WTC11 (cell line): ENCODE measurements around the gene PCDHB15. TPM values are rescaled to one million over a fixed set of nuclear protein-coding genes. Genes with fewer than 3 reads are reported as not detected.
"Not testable (repeated sequence)": the region's sequence is repeated elsewhere in the genome, so short reads cannot be mapped to it uniquely, and the experiment has no call there.

Experiments
- ATAC-seq: fragments of 200-7000 bp; cut with Tn5 transposase; 2 replicates; pipeline ENCODE4 v1.10.0; 2021; ENCODE audit warnings: mild to moderate bottlenecking, moderate library complexity
- CTCF ChIA-PET: fragments of 300-600 bp; sonication (Branson Sonifier 250); formaldehyde crosslinking; loops from one replicate; lab custom pipeline; 2021; ENCODE audit warnings: antibody characterized with exemption; lab: Charles Lee
- POLR2A ChIA-PET: fragments of 350-600 bp; sonication (Branson Sonifier 250); formaldehyde crosslinking; loops from one replicate; lab custom pipeline; 2021; ENCODE audit warnings: antibody characterized with exemption; lab: Charles Lee
- DNase-seq: peaks from one replicate; pipeline ENCODE4 v3.0.0; 2021; ENCODE audit warnings: low spot score
- H3K27ac Mint-ChIP-seq: 2 replicates; pipeline ENCODE4 v1.8.0; 2021; ENCODE audit warnings: mixed read lengths
- H3K27me3 Mint-ChIP-seq: 2 replicates; pipeline ENCODE4 v1.8.0; 2021; ENCODE audit warnings: low read depth, mild to moderate bottlenecking, moderate library complexity, mixed read lengths
- H3K36me3 Mint-ChIP-seq: 2 replicates; pipeline ENCODE4 v1.8.0; 2021; ENCODE audit warnings: mixed read lengths
- H3K4me1 Mint-ChIP-seq: 2 replicates; pipeline ENCODE4 v1.8.0; 2022; ENCODE audit warnings: mixed read lengths
- H3K4me3 Mint-ChIP-seq: 2 replicates; pipeline ENCODE4 v1.8.0; 2021; ENCODE audit warnings: mild to moderate bottlenecking, moderate library complexity, mixed read lengths
- H3K9me3 Mint-ChIP-seq: 2 replicates; pipeline ENCODE4 v1.8.0; 2021; ENCODE audit warnings: mixed read lengths
- CTCF ChIP-seq: fragments of 200-600 bp; IDR thresholded peaks from 2 replicates; pipeline ENCODE4 v1.8.0; 2022; ENCODE audit warnings: antibody characterized with exemption
- E2F1 ChIP-seq: sonication (generic); formaldehyde crosslinking; IDR thresholded peaks from 2 replicates; pipeline ENCODE4 v1.8.0; 2022; ENCODE audit warnings: mild to moderate bottlenecking, missing genetic modification reagents
- EMX1 ChIP-seq: fragments of 250-450 bp; sonication (Bioruptor Pico); IDR thresholded peaks from 2 replicates; pipeline ENCODE4 v1.8.0; 2021; ENCODE audit warnings: mild to moderate bottlenecking
- ERG ChIP-seq: fragments of 250-450 bp; sonication (Bioruptor Pico); IDR thresholded peaks from 2 replicates; pipeline ENCODE4 v1.8.0; 2021; ENCODE audit warnings: mild to moderate bottlenecking
- ESRRA ChIP-seq: sonication (generic); formaldehyde crosslinking; IDR thresholded peaks from 2 replicates; pipeline ENCODE4 v1.8.1; 2022; ENCODE audit warnings: mild to moderate bottlenecking, missing genetic modification reagents, borderline replicate concordance
- ETV6 ChIP-seq: sonication (generic); formaldehyde crosslinking; IDR thresholded peaks from 2 replicates; pipeline ENCODE4 v1.8.1; 2022; ENCODE audit warnings: mild to moderate bottlenecking, missing genetic modification reagents
- FOXJ3 ChIP-seq: sonication (generic); formaldehyde crosslinking; IDR thresholded peaks from 2 replicates; pipeline ENCODE4 v1.9.0; 2021; ENCODE audit warnings: missing genetic modification reagents, mild to moderate bottlenecking, borderline replicate concordance
- FOXP1 ChIP-seq: sonication (generic); formaldehyde crosslinking; IDR thresholded peaks from 2 replicates; pipeline ENCODE4 v1.8.0; 2022; ENCODE audit warnings: missing genetic modification reagents, mild to moderate bottlenecking, moderate library complexity, borderline replicate concordance
- GRHL2 ChIP-seq: fragments of 250-450 bp; sonication (Bioruptor Pico); IDR thresholded peaks from 2 replicates; pipeline ENCODE4 v1.8.0; 2022; ENCODE audit warnings: mild to moderate bottlenecking, moderate library complexity; ENCODE audit not compliant: insufficient replicate concordance, severe bottlenecking
- GTF2I ChIP-seq: fragments of 250-450 bp; sonication (Bioruptor Pico); conservative IDR thresholded peaks from 2 replicates; pipeline ENCODE4 v1.4.0; 2021; ENCODE audit warnings: mild to moderate bottlenecking
- IRF1 ChIP-seq: sonication (generic); formaldehyde crosslinking; IDR thresholded peaks from 2 replicates; pipeline ENCODE4 v1.8.0; 2023; ENCODE audit warnings: missing genetic modification reagents
- IRF2 ChIP-seq: sonication (generic); formaldehyde crosslinking; IDR thresholded peaks from 2 replicates; pipeline ENCODE4 v1.8.0; 2022; ENCODE audit warnings: low read depth, missing genetic modification reagents, borderline replicate concordance
- JUN ChIP-seq: sonication (generic); formaldehyde crosslinking; IDR thresholded peaks from 2 replicates; pipeline ENCODE4 v1.8.0; 2023; ENCODE audit warnings: mild to moderate bottlenecking, missing genetic modification reagents
- NR1H2 ChIP-seq: sonication (generic); formaldehyde crosslinking; IDR thresholded peaks from 2 replicates; pipeline ENCODE4 v1.9.0; 2021; ENCODE audit warnings: mild to moderate bottlenecking, moderate library complexity, missing genetic modification reagents
- PRRX2 ChIP-seq: fragments of 250-450 bp; sonication (Bioruptor Pico); IDR thresholded peaks from 2 replicates; pipeline ENCODE4 v1.8.0; 2021; ENCODE audit warnings: mild to moderate bottlenecking
- SP1 ChIP-seq: sonication (generic); formaldehyde crosslinking; conservative IDR thresholded peaks from 2 replicates; pipeline ENCODE4 v1.8.1; 2022; ENCODE audit warnings: missing genetic modification reagents
- ZBTB21 ChIP-seq: sonication (generic); formaldehyde crosslinking; IDR thresholded peaks from 2 replicates; pipeline ENCODE4 v1.8.1; 2023; ENCODE audit warnings: mild to moderate bottlenecking, missing genetic modification reagents, borderline replicate concordance
- ZMAT4 ChIP-seq: fragments of 250-450 bp; sonication (Bioruptor Pico); IDR thresholded peaks from 2 replicates; pipeline ENCODE4 v1.9.0; 2021; ENCODE audit warnings: mild to moderate bottlenecking
- ZNF317 ChIP-seq: sonication (generic); formaldehyde crosslinking; IDR thresholded peaks from 2 replicates; pipeline ENCODE4 v1.8.1; 2023; ENCODE audit warnings: low read depth, mild to moderate bottlenecking, moderate library complexity, missing genetic modification reagents, borderline replicate concordance
- ZNF532 ChIP-seq: fragments of 250-450 bp; sonication (Bioruptor Pico); IDR thresholded peaks from 2 replicates; pipeline ENCODE4 v1.9.0; 2021; ENCODE audit warnings: mild to moderate bottlenecking, borderline replicate concordance
- total RNA-seq: library from RNA; stranded (reverse); gene quantifications from 3 replicates; pipeline ENCODE4 v1.2.3, GENCODE V29; 2021

The PCDHB15 gene
- total RNA-seq, 1 experiment from 2014 or later: 8.4 TPM

GRCh38 chr5:141234109-141234667 is 11.0 kb upstream of the PCDHB15 start:
- POLR2A ChIA-PET: interaction anchor here (0.9 kb wide), 1 partner anchor 11 kb away, joined by 3 read pairs; the partner anchor contains the start of gene PCDHB14
- Mint-ChIP-seq H3K27ac (no peak overlapping the region), H3K36me3 (peaks cover 25% of the 10 kb centered on the region), H3K9me3 (peaks cover 22% of the 10 kb centered on the region), H3K4me1 (peaks cover 5% of the 10 kb centered on the region), H3K4me3 (peak overlapping the region; percentile 69), H3K27me3 (peaks cover 3% of the 10 kb centered on the region; the same call in 1 of the 2 replicates)
- TF ChIP-seq GRHL2 (CRISPR knock-in tag) (no peak), FOXP1 (CRISPR knock-in tag) (no peak), ZMAT4 (CRISPR knock-in tag) (no peak), CTCF (peak; percentile 45)
- DNase-seq (peak; percentile 47), ATAC-seq (peak; percentile 64)
- CTCF ChIA-PET: interaction anchor here (0.6 to 2.2 kb wide), 37 partner anchors 10 to 365 kb away, joined by 3 to 37 read pairs (median 5); partner anchors contain the start of genes PCDHA11, PCDHB10, PCDHB12 and PCDHB14

- H3K27ac Mint-ChIP-seq, H3K4me3 Mint-ChIP-seq, ATAC-seq, DNase-seq, H3K4me1 Mint-ChIP-seq, POLR2A ChIA-PET, H3K27me3 Mint-ChIP-seq: not testable (repeated sequence)
- CTCF ChIA-PET: interaction anchor here (0.8 kb wide), 1 partner anchor 9 kb away, joined by 3 read pairs; the partner anchor contains the start of gene PCDHB15
- H3K36me3 Mint-ChIP-seq: peaks cover 30% of the 10 kb centered on the region
- peaks cover 30% of the 10 kb centered on the region for H3K9me3 Mint-ChIP-seq
Measured at GRCh38 chr5:141235922-141236321, 9.3 kb upstream of the PCDHB15 start.

GRCh38 chr5:141236516-141237313 is 8.5 kb upstream of the PCDHB15 start:
- peaks cover 29% of the 10 kb centered on the region for H3K36me3 Mint-ChIP-seq
- H3K9me3 Mint-ChIP-seq: peaks cover 27% of the 10 kb centered on the region
- peaks cover 5% of the 10 kb centered on the region for H3K4me1 Mint-ChIP-seq
- H3K27me3 Mint-ChIP-seq: peaks cover 3% of the 10 kb centered on the region; the same call in 1 of the 2 replicates
- no peak overlapping the region for H3K4me3 Mint-ChIP-seq
- DNase-seq: no peak
- ChIA-PET CTCF (interaction anchor here (0.8 to 1.3 kb wide), 3 partner anchors 8 to 137 kb away, joined by 3 to 5 read pairs (median 4); partner anchors contain the start of genes PCDHB14, PCDHB15 and PCDHGA6), POLR2A (no interaction called here)
- peak overlapping the region; percentile 50; the same call in 1 of the 2 replicates for H3K27ac Mint-ChIP-seq
- ATAC-seq: no peak
- TF ChIP-seq IRF2 (CRISPR knock-in tag) (no peak), NR1H2 (CRISPR knock-in tag) (no peak), ZBTB21 (no peak), ZNF532 (CRISPR knock-in tag) (no peak), JUN (CRISPR knock-in tag) (no peak), SP1 (CRISPR knock-in tag) (no peak), ESRRA (CRISPR knock-in tag) (no peak), IRF1 (no peak), ETV6 (CRISPR knock-in tag) (no peak), ZNF317 (CRISPR knock-in tag) (no peak), PRRX2 (no peak), ERG (CRISPR knock-in tag) (no peak), EMX1 (CRISPR knock-in tag) (no peak), FOXJ3 (CRISPR knock-in tag) (no peak), E2F1 (no peak), GTF2I (CRISPR knock-in tag) (no peak)
